ENCODE measurements around the gene PAX8.

GRCh38 chr2:113200236-113200635, 78.5 kb downstream of the PAX8 start:
- TF ChIP-seq POLR2A (IDR thresholded peaks at IDR 0.05) (no peak), CTCF (IDR thresholded peaks at IDR 0.05) (no peak)

Data from lower leg skin (tissue), 3 donors.